Activated naive CD4-positive, alpha-beta T cell treated with anti-CD3 and anti-CD28 coated beads, Interleukin-2, amount 50 U/mL, for 24 hours (primary cell): ENCODE results near the gene TTC3.

Experiments
- H3K27ac Mint-ChIP-seq: one replicate; pipeline ENCODE4 v1.8.0; 2021; ENCODE audit warnings: mild to moderate bottlenecking, mixed read lengths
- H3K27me3 Mint-ChIP-seq: one replicate; pipeline ENCODE4 v1.8.0; 2021; ENCODE audit warnings: mixed read lengths
- H3K36me3 Mint-ChIP-seq: one replicate; pipeline ENCODE4 v1.8.0; 2021; ENCODE audit warnings: mixed read lengths
- H3K4me1 Mint-ChIP-seq: one replicate; pipeline ENCODE4 v1.8.0; 2021; ENCODE audit warnings: mixed read lengths
- H3K4me3 Mint-ChIP-seq: one replicate; pipeline ENCODE4 v1.8.0; 2021; ENCODE audit warnings: mild to moderate bottlenecking, mixed read lengths
- H3K9me3 Mint-ChIP-seq: one replicate; pipeline ENCODE4 v1.8.0; 2021; ENCODE audit warnings: mixed read lengths

The TTC3 gene

DNA sequence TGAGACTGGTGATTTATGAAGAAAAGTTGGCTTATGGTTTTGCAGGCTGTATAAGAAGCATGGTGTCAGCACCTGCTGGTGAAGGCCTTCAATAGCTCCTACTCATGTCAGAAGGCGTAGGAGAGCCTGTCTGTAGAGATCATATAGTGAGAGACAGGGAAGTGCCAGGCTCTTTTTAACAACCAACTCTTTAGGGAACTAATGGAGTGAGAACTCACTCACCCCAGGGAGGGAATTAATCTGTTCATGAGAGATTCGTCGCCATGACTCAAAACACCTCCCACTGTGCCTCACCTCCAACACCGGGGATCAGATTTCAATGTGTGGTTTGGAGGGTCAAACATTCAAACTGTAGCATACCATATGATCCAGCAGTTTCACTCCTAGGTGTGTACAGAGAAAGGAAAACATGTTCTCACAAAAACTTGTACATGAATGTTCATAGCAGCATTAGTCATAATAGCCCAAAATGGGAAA lies 72.6 kb downstream of the TTC3 start:
- H3K27me3 Mint-ChIP-seq, result no peaks in the 10 kb centered on the region
- no peak overlapping the region for H3K27ac Mint-ChIP-seq
- H3K4me1 Mint-ChIP-seq, result no peaks in the 10 kb centered on the region
- no peak overlapping the region for H3K4me3 Mint-ChIP-seq
- H3K36me3 Mint-ChIP-seq, result peaks cover 30% of the 10 kb centered on the region
- H3K9me3 Mint-ChIP-seq, result no peaks in the 10 kb centered on the region

DNA sequence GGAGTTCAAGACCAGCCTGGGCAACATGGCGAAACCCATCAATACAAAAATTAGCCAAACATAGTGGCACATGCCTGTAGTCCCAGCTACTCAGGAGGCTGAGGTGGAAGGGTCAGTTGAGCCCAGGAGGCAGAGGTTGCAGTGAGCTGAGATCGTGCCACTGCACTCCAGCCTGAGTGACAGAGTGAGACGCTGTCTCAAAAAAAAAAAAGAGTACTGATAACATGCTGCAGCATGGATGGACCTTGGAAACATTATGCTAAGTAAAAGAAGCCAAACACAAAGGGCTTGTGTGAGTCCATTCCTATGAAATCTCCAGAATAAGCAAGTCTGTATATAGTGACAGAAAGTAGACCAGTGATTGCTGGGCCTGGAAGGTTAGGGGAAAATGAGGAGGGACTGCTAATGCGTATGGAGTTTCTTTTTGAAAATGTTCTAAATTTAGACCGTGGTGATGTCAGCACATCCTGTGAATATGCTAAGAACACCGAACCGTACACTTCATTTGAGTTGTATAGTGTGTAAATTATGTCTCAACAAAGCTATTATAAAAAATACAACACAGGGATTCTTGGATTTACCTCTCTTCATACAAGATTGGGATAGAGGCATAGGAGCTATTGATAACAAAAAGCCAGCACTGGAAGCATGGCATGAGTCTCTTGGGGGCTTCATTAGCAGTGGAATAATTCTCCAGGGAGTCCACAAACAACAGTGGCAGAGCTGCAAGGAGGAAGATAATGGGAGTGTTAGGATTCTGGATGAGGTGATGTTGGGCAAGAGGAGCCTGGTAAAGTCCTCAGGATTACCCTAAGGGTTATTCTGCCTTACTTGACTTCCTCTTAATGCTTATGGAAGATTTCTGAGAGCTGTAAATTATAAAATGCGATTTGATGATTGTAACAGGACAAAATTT lies 73.5 kb downstream of the TTC3 start:
- H3K4me1 Mint-ChIP-seq, result no peaks in the 10 kb centered on the region
- no peaks in the 10 kb centered on the region for H3K9me3 Mint-ChIP-seq
- H3K27me3 Mint-ChIP-seq, result no peaks in the 10 kb centered on the region
- H3K4me3 Mint-ChIP-seq, result no peak overlapping the region
- peaks cover 30% of the 10 kb centered on the region for H3K36me3 Mint-ChIP-seq
- H3K27ac Mint-ChIP-seq, result no peak overlapping the region

DNA sequence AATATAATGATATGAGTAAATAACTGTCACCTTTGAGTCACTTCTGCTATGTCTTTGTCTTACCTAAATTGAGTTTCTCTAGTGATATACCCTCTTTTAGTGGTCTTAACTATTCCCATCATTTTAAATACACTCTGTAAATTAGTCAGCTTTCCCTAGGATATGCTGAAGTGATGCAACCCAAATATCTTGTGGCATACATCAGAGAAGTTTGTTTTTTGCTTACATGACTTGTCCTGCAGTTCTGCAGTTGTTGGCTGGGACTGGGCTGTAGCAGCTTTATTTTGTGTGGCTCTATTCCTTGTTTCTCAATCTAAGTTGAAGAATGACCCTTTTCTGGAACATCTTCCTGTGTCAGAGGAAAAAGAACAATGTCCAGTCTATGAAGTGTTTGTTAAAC lies 76.4 kb downstream of the TTC3 start:
- H3K36me3 Mint-ChIP-seq, result peaks cover 27% of the 10 kb centered on the region

DNA sequence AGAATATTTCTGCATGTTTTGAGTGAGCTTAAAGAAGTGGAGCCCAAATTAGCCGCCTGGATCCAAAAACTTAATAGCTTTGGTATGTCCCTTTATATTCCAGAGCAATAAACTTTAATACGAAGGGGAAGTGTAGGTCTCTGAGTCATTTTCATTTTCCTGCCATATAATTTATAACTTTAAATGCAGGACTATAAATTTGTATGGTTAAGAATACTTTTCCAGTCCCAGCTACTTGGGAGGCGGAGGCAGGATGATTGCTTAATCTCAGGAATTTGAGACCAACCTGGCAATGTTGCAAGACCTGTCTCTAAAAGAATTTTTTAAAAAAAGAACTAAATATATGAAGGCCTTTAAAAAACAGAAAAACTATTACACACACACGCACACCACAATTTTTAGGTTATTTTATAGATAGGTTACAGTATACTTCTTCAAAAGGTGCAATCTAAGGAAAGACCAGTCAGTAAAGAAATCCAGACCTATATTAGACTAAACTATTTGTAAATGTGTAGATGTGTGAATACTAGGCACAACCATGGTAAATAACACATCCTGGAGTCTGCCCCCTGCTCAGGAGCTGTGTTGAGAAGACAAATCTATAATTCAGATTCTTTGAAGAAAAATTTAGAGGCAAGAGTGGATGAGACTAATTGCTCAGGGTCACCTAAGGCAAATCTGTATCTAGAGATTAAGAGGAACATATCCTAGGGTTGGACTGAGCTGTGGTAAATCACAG lies 80.3 kb downstream of the TTC3 start:
- Mint-ChIP-seq H3K9me3 (no peaks in the 10 kb centered on the region), H3K27me3 (no peaks in the 10 kb centered on the region), H3K4me1 (no peaks in the 10 kb centered on the region), H3K27ac (no peak overlapping the region), H3K4me3 (no peak overlapping the region), H3K36me3 (peaks cover 30% of the 10 kb centered on the region)

More for the DNA sequence above, 76.4 kb downstream of the TTC3 start:
- no peaks in the 10 kb centered on the region for H3K4me1 Mint-ChIP-seq
- H3K27me3 Mint-ChIP-seq, result no peaks in the 10 kb centered on the region
- no peak overlapping the region for H3K27ac Mint-ChIP-seq
- H3K4me3 Mint-ChIP-seq, result no peak overlapping the region
- no peaks in the 10 kb centered on the region for H3K9me3 Mint-ChIP-seq

DNA sequence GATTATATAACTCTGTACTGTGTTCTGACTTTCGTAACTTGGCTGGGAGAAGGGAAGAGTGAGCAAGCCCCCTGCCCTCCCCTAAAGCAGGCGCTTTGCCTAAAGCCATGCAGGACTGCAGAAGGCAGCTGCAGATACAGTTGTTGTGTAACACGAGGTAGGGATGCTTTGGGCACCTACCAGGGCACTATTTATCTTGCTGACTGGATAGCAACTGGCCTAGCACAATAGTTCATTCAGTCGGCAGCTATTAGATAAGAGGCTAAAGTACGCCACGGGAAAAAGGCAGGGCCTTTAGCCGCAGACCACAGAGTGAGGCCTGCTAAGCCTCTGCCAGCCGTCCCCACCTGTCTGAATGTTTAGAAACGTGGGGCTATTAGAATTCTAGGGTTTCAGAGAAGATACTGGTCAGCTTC lies 80.9 kb downstream of the TTC3 start:
- no peak overlapping the region for H3K4me3 Mint-ChIP-seq
- no peaks in the 10 kb centered on the region for H3K4me1 Mint-ChIP-seq
- no peaks in the 10 kb centered on the region for H3K9me3 Mint-ChIP-seq
- H3K27ac Mint-ChIP-seq, result no peak overlapping the region
- peaks cover 35% of the 10 kb centered on the region for H3K36me3 Mint-ChIP-seq
- no peaks in the 10 kb centered on the region for H3K27me3 Mint-ChIP-seq

DNA sequence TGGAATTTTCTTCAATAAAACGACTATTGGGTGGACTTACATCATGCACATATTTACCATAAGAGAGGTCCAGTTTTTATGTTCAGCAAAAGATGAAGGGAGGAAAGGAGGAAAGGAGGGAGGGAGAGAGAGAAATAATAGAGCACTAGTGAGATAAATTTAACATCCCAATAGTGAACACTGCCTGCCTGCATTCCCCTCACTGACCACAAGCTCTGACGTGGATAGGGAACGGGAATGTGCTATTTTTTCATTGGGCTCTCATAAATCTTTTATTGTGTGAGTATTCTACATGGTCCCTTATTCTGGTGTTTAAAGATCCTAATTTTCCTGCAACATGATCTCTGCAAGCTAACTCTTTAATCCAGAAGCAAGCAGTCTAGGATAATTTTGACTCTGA lies 82.1 kb downstream of the TTC3 start:
- no peaks in the 10 kb centered on the region for H3K9me3 Mint-ChIP-seq
- H3K4me3 Mint-ChIP-seq, result no peak overlapping the region
- no peaks in the 10 kb centered on the region for H3K4me1 Mint-ChIP-seq
- H3K36me3 Mint-ChIP-seq, result peaks cover 29% of the 10 kb centered on the region
- no peaks in the 10 kb centered on the region for H3K27me3 Mint-ChIP-seq
- no peak overlapping the region for H3K27ac Mint-ChIP-seq

DNA sequence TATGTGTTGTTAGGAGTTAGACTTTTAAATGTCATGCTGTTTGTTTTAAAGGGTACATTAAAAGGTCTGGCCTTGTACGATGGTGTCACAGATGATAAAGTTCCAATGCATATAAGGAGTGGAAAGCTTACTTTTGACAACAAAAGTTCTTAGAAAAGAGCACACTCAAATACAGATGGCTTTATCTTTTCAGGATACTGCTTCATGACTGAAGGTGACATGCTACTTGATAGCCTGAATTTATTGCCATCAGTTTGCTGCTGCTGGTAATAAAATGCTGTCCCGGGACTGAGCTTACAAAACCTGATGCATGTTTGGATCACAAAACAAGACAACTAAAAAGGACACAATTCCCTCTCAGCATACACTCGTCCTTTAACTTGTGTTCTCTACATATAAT lies 84.9 kb downstream of the TTC3 start:
- Mint-ChIP-seq H3K27me3 (no peaks in the 10 kb centered on the region), H3K36me3 (peaks cover 23% of the 10 kb centered on the region), H3K4me1 (no peaks in the 10 kb centered on the region), H3K9me3 (no peaks in the 10 kb centered on the region), H3K27ac (no peak overlapping the region), H3K4me3 (no peak overlapping the region)

DNA sequence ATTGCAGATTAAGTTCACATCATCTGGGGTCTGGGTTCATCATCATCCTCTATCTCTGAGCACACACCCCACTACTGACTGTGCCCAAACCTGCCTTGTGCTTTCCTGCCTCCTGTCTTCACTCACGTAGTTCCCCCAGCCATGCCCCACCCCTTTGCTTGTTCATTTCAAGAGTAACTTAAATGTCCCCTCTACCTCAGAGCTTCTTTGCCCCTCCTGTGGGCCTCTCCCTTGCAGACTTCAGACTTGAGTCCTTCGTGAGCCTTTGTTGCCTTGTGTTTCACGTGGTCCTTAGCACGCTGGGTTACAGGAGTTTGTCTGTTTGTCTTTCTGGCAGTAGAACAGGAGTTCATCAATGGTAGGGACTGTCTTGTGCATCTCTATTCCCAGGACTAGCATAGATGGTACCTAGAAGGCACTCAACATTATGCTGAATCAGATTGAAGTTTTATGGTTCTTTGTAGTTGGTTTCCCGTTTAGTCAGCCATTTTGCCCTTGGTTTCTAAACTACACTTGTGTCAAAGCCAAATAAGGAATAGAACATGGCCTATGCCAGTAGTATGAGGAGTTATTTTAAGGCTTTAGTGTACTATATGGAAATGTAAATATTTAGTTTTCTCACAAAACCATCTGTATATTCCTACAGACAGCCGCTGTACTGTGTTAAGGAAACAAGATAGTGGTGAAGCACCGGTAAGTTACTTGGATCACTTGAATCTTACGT lies 86.2 kb downstream of the TTC3 start:
- Mint-ChIP-seq H3K4me3 (no peak overlapping the region), H3K9me3 (no peaks in the 10 kb centered on the region), H3K36me3 (peaks cover 23% of the 10 kb centered on the region), H3K27me3 (no peaks in the 10 kb centered on the region), H3K4me1 (no peaks in the 10 kb centered on the region), H3K27ac (peak overlapping the region; percentile 6)

DNA sequence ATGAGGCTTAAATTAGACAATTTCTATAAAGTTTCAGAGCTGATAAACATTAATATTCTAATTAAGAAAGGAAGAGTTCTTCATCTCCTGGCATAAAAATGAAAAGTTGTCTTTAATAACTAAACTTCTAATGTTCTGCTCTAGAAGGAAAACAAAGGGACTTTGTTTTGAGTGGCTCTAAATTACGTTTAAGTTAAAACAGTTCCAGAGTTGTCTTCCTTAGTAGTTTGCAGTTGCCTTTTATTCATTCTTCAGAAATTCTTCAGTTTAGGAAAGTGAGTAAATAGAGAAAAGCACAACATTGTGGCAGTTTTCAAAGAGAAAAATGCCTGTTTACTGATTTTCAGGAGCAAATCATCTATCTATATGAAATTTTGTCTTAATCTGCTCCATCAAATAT lies 86.9 kb downstream of the TTC3 start:
- Mint-ChIP-seq H3K27ac (no peak overlapping the region), H3K9me3 (no peaks in the 10 kb centered on the region), H3K27me3 (no peaks in the 10 kb centered on the region), H3K36me3 (peaks cover 23% of the 10 kb centered on the region), H3K4me3 (no peak overlapping the region), H3K4me1 (no peaks in the 10 kb centered on the region)

DNA sequence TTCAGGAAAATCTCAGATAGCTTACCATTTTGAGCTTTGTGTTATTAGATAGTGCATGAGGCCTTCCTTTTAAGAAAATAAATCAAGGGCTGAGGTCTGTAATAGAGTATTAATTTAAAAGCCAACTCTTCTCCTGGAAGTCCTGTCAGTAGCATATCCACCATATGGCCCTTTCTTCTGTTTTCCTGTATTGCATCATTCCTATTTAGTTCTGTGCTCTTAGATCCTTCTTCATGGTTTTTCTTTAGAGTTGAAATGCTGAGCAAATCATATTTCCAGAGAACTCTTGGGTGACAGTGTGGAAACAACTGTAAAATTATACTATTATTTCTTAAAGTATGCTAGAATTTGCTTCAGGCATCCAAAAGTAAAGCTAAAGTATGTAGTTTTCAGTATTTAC lies 91.7 kb downstream of the TTC3 start:
- H3K9me3 Mint-ChIP-seq, result no peaks in the 10 kb centered on the region
- no peak overlapping the region for H3K4me3 Mint-ChIP-seq
- H3K36me3 Mint-ChIP-seq, result peaks cover 13% of the 10 kb centered on the region
- H3K4me1 Mint-ChIP-seq, result no peaks in the 10 kb centered on the region
- no peaks in the 10 kb centered on the region for H3K27me3 Mint-ChIP-seq
- no peak overlapping the region for H3K27ac Mint-ChIP-seq

DNA sequence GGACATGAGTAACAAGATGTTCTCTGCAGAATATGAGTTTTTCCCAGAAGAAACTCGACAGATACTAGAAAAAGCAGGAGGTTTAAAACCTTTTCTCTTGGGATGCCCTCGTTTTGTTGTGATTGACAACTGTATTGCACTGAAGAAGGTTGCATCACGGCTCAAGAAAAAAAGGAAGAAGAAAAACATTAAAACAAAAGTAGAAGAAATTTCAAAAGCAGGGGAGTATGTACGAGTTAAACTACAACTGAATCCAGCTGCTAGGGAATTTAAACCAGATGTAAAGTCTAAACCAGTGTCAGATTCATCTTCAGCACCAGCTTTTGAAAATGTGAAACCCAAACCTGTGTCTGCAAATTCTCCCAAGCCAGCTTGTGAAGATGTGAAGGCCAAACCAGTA lies 92.5 kb downstream of the TTC3 start:
- no peaks in the 10 kb centered on the region for H3K4me1 Mint-ChIP-seq
- H3K4me3 Mint-ChIP-seq, result no peak overlapping the region
- H3K36me3 Mint-ChIP-seq, result peaks cover 13% of the 10 kb centered on the region
- no peaks in the 10 kb centered on the region for H3K27me3 Mint-ChIP-seq
- no peak overlapping the region for H3K27ac Mint-ChIP-seq
- no peaks in the 10 kb centered on the region for H3K9me3 Mint-ChIP-seq

DNA sequence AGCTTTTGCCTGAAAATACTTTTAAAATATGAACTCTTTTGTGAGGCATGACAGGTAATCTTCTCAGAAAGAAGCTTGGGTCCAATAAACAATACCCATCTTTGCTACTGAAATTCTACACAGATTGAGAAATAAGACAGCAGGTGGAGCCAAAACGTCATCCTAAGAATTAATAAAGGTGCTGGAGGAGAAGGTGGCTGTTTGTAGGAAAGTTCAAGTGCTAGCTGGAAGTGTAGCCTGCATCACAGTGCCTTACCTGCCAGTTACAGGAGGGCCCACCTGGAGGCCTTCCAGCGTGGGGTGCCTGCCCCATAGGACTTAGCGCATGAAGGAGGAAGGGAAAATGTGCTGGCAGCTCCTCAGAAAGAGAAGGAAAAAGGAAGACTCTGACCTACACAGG lies 93.7 kb downstream of the TTC3 start:
- Mint-ChIP-seq H3K27me3 (no peaks in the 10 kb centered on the region), H3K9me3 (no peaks in the 10 kb centered on the region), H3K36me3 (peaks cover 13% of the 10 kb centered on the region), H3K4me3 (no peak overlapping the region), H3K27ac (no peak overlapping the region), H3K4me1 (no peaks in the 10 kb centered on the region)

DNA sequence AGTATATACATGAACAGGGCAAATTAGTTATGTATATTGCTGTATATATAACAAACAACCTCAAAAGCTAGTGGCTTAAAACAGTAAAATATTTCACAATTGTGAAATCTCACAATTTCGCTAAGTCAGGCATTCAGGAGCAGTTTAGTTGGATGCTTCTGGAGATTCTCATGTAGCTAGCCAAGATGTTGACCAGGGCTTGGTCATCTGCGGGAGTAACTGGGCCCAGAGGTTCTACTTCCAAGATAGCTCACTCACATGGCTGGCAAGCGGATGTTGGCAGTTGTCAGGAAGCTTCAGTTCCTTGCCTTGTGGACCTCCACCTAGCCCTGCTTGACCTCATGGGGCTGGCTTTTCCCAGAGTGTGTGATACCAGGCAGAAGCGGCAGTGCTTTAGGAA lies 95.6 kb downstream of the TTC3 start:
- Mint-ChIP-seq H3K4me1 (no peaks in the 10 kb centered on the region), H3K9me3 (no peaks in the 10 kb centered on the region), H3K4me3 (no peak overlapping the region), H3K27me3 (no peaks in the 10 kb centered on the region), H3K36me3 (peaks cover 20% of the 10 kb centered on the region), H3K27ac (peak overlapping the region; percentile 76)

DNA sequence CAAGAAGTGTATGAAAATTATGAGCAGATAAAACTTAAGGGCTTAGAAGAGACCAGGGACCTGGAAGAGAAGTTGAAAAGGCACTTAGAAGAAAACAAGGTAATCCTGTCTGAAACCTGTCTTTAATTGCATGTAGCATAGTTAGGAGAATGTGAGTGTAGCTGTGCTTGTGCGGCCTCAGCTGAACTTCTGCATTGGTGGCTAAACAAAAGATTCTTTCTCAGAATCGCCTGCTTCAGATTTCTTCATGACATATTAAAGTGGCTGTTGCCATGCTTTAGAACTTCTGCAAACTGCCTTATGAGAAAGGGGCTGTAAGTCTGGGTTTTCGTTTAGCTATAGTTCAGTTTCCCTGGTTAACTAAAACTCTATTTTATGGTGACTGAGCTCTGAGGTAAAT lies 99.6 kb downstream of the TTC3 start:
- no peaks in the 10 kb centered on the region for H3K27me3 Mint-ChIP-seq
- peak overlapping the region; percentile 70 for H3K27ac Mint-ChIP-seq
- no peaks in the 10 kb centered on the region for H3K4me1 Mint-ChIP-seq
- no peak overlapping the region for H3K4me3 Mint-ChIP-seq
- peaks cover 18% of the 10 kb centered on the region for H3K36me3 Mint-ChIP-seq
- H3K9me3 Mint-ChIP-seq, result no peaks in the 10 kb centered on the region

DNA sequence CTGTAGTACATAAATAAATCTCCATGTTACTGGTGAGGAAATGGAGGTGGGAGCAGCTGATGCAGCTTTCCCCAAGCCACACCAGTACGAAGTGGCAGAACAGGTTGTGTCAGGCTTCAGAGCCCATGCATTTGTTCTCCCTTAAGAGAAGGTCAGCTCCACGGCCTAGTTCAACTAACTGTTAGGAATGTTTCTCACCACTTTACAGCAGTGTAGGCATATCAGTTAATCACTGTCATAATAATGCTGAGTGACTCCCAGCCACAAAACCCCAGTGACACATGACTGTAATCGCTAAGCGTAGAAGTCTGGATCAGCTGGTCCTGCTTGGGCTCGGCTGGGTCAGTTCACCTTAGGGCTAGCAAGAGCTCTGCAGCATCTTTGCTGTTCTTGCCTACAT lies 103.7 kb downstream of the TTC3 start:
- no peak overlapping the region for H3K27ac Mint-ChIP-seq

DNA sequence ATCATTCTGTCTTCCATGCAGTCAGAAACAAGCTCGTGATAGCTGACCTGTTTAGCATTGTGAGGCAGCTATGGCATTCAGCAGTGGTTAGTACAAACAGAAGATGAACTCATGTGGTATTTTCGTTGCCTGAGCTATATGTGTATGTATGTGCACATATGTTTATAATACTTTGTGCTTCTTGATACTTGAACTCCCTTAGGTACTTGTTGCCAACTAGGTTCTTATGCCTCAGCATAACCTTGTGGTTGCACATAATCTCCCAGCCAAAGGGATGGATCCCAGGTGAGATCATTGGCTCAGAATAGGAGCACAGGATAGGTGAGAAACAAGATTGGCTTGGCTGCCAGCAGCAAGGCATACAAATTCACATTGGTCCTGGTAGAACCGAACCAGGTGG lies 108.0 kb downstream of the TTC3 start:
- H3K36me3 Mint-ChIP-seq, result peaks cover 27% of the 10 kb centered on the region
- no peaks in the 10 kb centered on the region for H3K4me1 Mint-ChIP-seq
- H3K27ac Mint-ChIP-seq, result no peak overlapping the region
- no peaks in the 10 kb centered on the region for H3K9me3 Mint-ChIP-seq
- H3K27me3 Mint-ChIP-seq, result no peaks in the 10 kb centered on the region
- no peak overlapping the region for H3K4me3 Mint-ChIP-seq

More for the DNA sequence above, 103.7 kb downstream of the TTC3 start:
- no peaks in the 10 kb centered on the region for H3K9me3 Mint-ChIP-seq
- no peaks in the 10 kb centered on the region for H3K27me3 Mint-ChIP-seq
- H3K36me3 Mint-ChIP-seq, result peaks cover 35% of the 10 kb centered on the region
- no peaks in the 10 kb centered on the region for H3K4me1 Mint-ChIP-seq
- no peak overlapping the region for H3K4me3 Mint-ChIP-seq
